Spleen (tissue), 7 donors: Measurements from ENCODE around the gene CARHSP1.
A peak's percentile ranks its signal among the peaks of the same experiment; 100 is the strongest.

ENCODE experiments used
- POLR2AphosphoS5 ChIP-seq, 3 donors: sonication (generic); formaldehyde crosslinking; IDR thresholded peaks; one replicate each; pipeline ENCODE4 v1.5.1; 2017; ENCODE audit warnings: antibody characterized with exemption in 3 of 3
- TF ChIP-seq, protein P1 (sequence below), 11 experiments: fragments of 200-600 bp in 7 of 11; fragments of 450-650 bp in 4 of 11; sonication (generic) in 4 of 11; IDR thresholded peaks in 8 of 11; conservative IDR thresholded peaks in 3 of 11; 1 replicate in 7 of 11; 2 replicates in 4 of 11; pipeline versions ENCODE4 v1.4.0 to v1.8.0; 2016 to 2021; ENCODE audit warnings: antibody characterized with exemption in 11 of 11, inconsistent platforms in 4 of 11, mild to moderate bottlenecking in 1 of 11
- donor health status: DM: no; HTN: no; CAD: no; lungs with moderate emphysema.
- donor health status: DM: no; HTN: no; CAD: no.
- donor health status: DM: no; HTN: no; CAD: no.

DNA sequence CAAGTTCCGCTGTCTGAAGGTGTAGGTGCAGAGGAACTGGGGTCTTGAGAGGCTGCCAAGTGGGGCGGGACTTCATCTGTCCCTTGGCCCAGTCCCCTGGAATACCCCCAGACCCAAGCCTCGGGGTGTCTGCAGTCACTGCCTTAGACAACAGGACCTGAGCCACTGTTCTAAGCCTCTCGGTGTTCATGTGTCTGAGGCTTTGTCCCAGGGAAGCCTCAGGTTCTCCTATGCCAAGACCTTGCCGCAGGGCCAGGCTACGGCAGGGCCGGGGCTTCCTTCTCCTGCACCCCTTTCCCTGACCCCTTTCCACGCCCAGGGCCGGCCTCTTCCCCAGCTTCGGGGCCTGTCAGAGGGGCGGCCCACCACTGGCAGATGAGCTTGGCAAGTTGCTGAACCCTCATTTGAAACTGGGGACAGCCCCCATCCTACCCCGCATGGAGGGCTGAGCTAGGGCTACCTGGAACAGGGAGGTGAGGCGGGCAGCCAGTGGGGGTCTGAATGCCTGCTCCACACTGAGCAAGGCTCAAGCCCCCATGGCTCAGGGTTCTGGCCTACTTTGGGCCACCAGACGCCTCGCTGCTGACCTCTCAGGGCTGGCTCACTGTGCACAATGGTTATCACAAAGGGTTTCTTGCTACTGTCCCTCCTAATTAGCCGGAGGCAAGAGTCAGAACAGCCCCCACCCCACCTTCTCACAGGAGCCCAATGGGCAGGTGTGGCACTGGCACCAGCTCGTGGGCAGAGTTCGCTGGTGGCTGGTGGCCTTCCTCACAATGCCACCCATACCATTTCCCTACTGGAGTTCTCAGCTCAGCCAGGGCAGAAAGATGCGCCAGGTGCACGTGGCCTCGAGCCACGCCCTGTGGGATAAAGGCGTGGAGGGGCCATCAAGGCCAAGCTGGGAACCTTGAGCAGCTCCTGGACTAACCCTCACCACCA, 20.4 kb upstream of the CARHSP1 start:
- TF ChIP-seq, protein P1, sequence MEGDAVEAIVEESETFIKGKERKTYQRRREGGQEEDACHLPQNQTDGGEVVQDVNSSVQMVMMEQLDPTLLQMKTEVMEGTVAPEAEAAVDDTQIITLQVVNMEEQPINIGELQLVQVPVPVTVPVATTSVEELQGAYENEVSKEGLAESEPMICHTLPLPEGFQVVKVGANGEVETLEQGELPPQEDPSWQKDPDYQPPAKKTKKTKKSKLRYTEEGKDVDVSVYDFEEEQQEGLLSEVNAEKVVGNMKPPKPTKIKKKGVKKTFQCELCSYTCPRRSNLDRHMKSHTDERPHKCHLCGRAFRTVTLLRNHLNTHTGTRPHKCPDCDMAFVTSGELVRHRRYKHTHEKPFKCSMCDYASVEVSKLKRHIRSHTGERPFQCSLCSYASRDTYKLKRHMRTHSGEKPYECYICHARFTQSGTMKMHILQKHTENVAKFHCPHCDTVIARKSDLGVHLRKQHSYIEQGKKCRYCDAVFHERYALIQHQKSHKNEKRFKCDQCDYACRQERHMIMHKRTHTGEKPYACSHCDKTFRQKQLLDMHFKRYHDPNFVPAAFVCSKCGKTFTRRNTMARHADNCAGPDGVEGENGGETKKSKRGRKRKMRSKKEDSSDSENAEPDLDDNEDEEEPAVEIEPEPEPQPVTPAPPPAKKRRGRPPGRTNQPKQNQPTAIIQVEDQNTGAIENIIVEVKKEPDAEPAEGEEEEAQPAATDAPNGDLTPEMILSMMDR (IDR thresholded peaks at IDR 0.05 in 8 of 11, conservative IDR thresholded peaks at IDR 0.05 in 3 of 11), result no peak
- TF ChIP-seq POLR2AphosphoS5 (IDR thresholded peaks at IDR 0.05), result peak; percentile 23 to 57 (median 36)
